Epithelial cell of proximal tubule (primary cell): ENCODE results near the gene OTOGL. TPM values are rescaled to one million over a fixed set of nuclear protein-coding genes. Genes with fewer than 3 reads are reported as not detected.

Experiments used
- DNase-seq: peaks from one replicate; pipeline ENCODE4 v3.0.0-alpha.2; 2011; ENCODE audit warnings: low read depth
- H3K4me3 ChIP-seq: 2 replicates; pipeline ENCODE4 v1.5.1; 2011; ENCODE audit warnings: low read depth, mild to moderate bottlenecking, low read length
- CTCF ChIP-seq: conservative IDR thresholded peaks from 2 replicates; pipeline ENCODE4 v1.5.1; 2012; ENCODE audit warnings: low read depth, mild to moderate bottlenecking, low read length
- total RNA-seq: library from RNA; depleted of rRNA; stranded (reverse); fragments of >200 nt; gene quantifications from 2 replicates; pipeline ENCODE4 v1.2.3, GENCODE V29; 2015

Gene OTOGL
- total RNA-seq, 1 donor from 2014 or later, result not detected

- TF ChIP-seq CTCF, result no peak
- no peak for DNase-seq
- no peak overlapping the region for H3K4me3 ChIP-seq
These were observed 226.0 kb downstream of the OTOGL start for GRCh38 chr12:80325167-80325959.

- DNase-seq, result no peak
These were observed 233.5 kb downstream of the OTOGL start for GRCh38 chr12:80332827-80333226.

DNA sequence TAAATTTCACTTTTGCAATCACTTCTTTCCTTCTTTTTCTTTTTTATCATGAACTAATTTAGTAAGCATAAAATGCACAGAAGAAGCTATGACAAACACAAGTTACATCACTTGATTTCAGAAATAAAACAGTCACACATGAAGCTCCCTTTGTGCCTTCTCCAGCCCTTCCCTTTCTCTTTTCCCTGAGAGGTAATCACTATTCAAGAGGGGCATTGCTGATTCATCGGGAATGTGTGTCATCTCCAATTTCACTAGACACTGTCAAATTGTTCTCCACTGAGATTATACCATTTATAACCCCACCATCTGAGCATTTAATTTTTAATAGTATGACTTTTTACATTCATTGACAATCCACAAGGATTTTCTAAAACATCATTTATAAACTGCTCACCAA lies 253.1 kb downstream of the OTOGL start:
- no peak for TF ChIP-seq CTCF
- DNase-seq, result no peak
- no peak overlapping the region for H3K4me3 ChIP-seq

More at GRCh38 chr12:80332827-80333226, 233.5 kb downstream of the OTOGL start:
- no peak overlapping the region for H3K4me3 ChIP-seq
- no peak for TF ChIP-seq CTCF

DNA sequence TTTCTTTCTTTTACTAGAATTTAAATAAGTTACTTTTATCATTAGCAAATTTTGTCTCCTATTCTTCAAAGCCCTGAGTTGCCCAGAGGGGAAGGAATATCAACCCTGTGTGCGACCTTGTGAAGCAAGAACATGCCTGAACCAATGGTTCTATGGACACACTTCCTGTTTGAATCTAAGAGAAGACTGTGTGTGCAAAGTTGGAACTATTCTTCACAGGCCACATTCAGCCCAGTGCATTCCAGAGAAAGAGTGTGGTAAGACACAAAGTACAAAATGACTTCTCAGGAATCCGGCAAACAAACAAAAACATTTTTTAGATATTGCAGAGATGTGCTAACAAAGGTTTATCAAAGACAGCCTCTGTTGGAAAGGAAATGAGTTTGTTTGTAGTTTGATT lies 253.9 kb downstream of the OTOGL start:
- H3K4me3 ChIP-seq, result no peak overlapping the region
- no peak for TF ChIP-seq CTCF
- DNase-seq, result no peak

GRCh38 chr12:80356097-80356496 lies 256.8 kb downstream of the OTOGL start:
- TF ChIP-seq CTCF, result no peak
- DNase-seq, result no peak

GRCh38 chr12:80359703-80360102 lies 260.4 kb downstream of the OTOGL start:
- TF ChIP-seq CTCF, result no peak
- DNase-seq, result no peak
- H3K4me3 ChIP-seq, result no peak overlapping the region

More at GRCh38 chr12:80356097-80356496, 256.8 kb downstream of the OTOGL start:
- no peak overlapping the region for H3K4me3 ChIP-seq

- DNase-seq, result no peak
- no peak for TF ChIP-seq CTCF
- H3K4me3 ChIP-seq, result no peak overlapping the region
These were observed 264.7 kb downstream of the OTOGL start for GRCh38 chr12:80364056-80364455.
